Loucy (cell line): ENCODE data around the gene RCAN1.

ENCODE experiments used
- H2AFZ ChIP-seq: fragments of 200-600 bp; sonication (generic); 2 replicates; pipeline ENCODE4 v1.6.0; 2016; ENCODE audit warnings: antibody characterized with exemption, mild to moderate bottlenecking, low read length, moderate library complexity
- H3F3A ChIP-seq: fragments of 200-600 bp; 2 replicates; pipeline ENCODE4 v1.6.0; 2016; ENCODE audit warnings: antibody characterized with exemption, low read depth, mild to moderate bottlenecking
- H3K27me3 ChIP-seq: fragments of 200-600 bp; sonication (generic); 2 replicates; pipeline ENCODE4 v1.6.1; 2014; ENCODE audit warnings: low read length, mild to moderate bottlenecking; ENCODE audit not compliant: insufficient read depth, poor library complexity, severe bottlenecking
- H3K36me3 ChIP-seq: fragments of 200-600 bp; sonication (generic); 2 replicates; pipeline ENCODE4 v1.6.1; 2016; ENCODE audit warnings: low read length; ENCODE audit not compliant: insufficient read depth
- H3K4me1 ChIP-seq: fragments of 200-600 bp; sonication (generic); 2 replicates; pipeline ENCODE4 v1.5.1; 2014; ENCODE audit warnings: low read length, mild to moderate bottlenecking; ENCODE audit not compliant: insufficient read depth, poor library complexity, severe bottlenecking
- H3K4me2 ChIP-seq: fragments of 200-600 bp; sonication (generic); 2 replicates; pipeline ENCODE4 v1.6.0; 2014; ENCODE audit warnings: antibody characterized with exemption, low read length, low read depth, mild to moderate bottlenecking; ENCODE audit not compliant: poor library complexity, severe bottlenecking
- H3K4me3 ChIP-seq: fragments of 200-600 bp; sonication (generic); 2 replicates; pipeline ENCODE4 v1.5.1; 2014; ENCODE audit warnings: low read length, mild to moderate bottlenecking, mixed read lengths; ENCODE audit not compliant: poor library complexity, severe bottlenecking
- H3K79me2 ChIP-seq: fragments of 200-600 bp; sonication (generic); 2 replicates; pipeline ENCODE4 v1.6.1; 2014; ENCODE audit warnings: low read length; ENCODE audit not compliant: insufficient read depth
- H3K9ac ChIP-seq: fragments of 200-600 bp; sonication (generic); 2 replicates; pipeline ENCODE4 v1.6.0; 2014; ENCODE audit warnings: mild to moderate bottlenecking, low read depth, low read length, moderate library complexity; ENCODE audit not compliant: poor library complexity, severe bottlenecking
- H3K9me2 ChIP-seq: fragments of 200-600 bp; sonication (generic); replicated peaks from 2 replicates; pipeline ENCODE4 v1.6.1; 2016; ENCODE audit warnings: low read depth, low read length, mixed read lengths
- H3K9me3 ChIP-seq: fragments of 200-600 bp; sonication (generic); 2 replicates; pipeline ENCODE4 v1.6.1; 2014; ENCODE audit warnings: mild to moderate bottlenecking, antibody characterized with exemption, low read length, low read depth; ENCODE audit not compliant: insufficient read depth
- H4K20me1 ChIP-seq: fragments of 200-600 bp; sonication (generic); 2 replicates; pipeline ENCODE4 v1.6.0; 2014; ENCODE audit warnings: antibody characterized with exemption, low read length, mild to moderate bottlenecking; ENCODE audit not compliant: insufficient read depth, poor library complexity, severe bottlenecking
- CTCF ChIP-seq: fragments of 200-600 bp; sonication (generic); conservative IDR thresholded peaks from 2 replicates; pipeline ENCODE4 v1.5.1; 2014; ENCODE audit warnings: mild to moderate bottlenecking, antibody characterized with exemption, low read length
- EZH2phosphoT487 ChIP-seq: fragments of 200-600 bp; IDR thresholded peaks from 2 replicates; pipeline ENCODE4 v1.6.1; 2018; ENCODE audit warnings: antibody characterized with exemption, mild to moderate bottlenecking, moderate library complexity, borderline replicate concordance

Gene RCAN1

GRCh38 chr21:34509151-34509550, 105.8 kb downstream of the RCAN1 start:
- Histone ChIP-seq H3K36me3 (no peaks in the 10 kb centered on the region), H3K4me1 (no peaks in the 10 kb centered on the region)
- TF ChIP-seq EZH2phosphoT487 (no peak), CTCF (peak; percentile 45)

GRCh38 chr21:34504595-34504994, 110.3 kb downstream of the RCAN1 start:
- Histone ChIP-seq H3K4me1 (no peaks in the 10 kb centered on the region), H3K4me3 (no peak overlapping the region), H3K79me2 (no peaks in the 10 kb centered on the region), H4K20me1 (no peaks in the 10 kb centered on the region), H3K36me3 (no peaks in the 10 kb centered on the region), H2AFZ (no peak overlapping the region), H3K9me3 (no peaks in the 10 kb centered on the region), H3K9me2 (no peaks in the 10 kb centered on the region), H3F3A (no peaks in the 10 kb centered on the region), H3K4me2 (no peak overlapping the region), H3K9ac (no peak overlapping the region), H3K27me3 (no peaks in the 10 kb centered on the region)
- no peak for TF ChIP-seq EZH2phosphoT487
- TF ChIP-seq CTCF = no peak

More at GRCh38 chr21:34509151-34509550, 105.8 kb downstream of the RCAN1 start:
- no peaks in the 10 kb centered on the region for H3K9me3 ChIP-seq
- no peak overlapping the region for H3K4me2 ChIP-seq
- no peaks in the 10 kb centered on the region for H3K9me2 ChIP-seq
- H3K4me3 ChIP-seq = no peak overlapping the region
- no peaks in the 10 kb centered on the region for H3K79me2 ChIP-seq
- H3K9ac ChIP-seq = no peak overlapping the region
- no peaks in the 10 kb centered on the region for H3K27me3 ChIP-seq
- H4K20me1 ChIP-seq = no peaks in the 10 kb centered on the region
- no peak overlapping the region for H2AFZ ChIP-seq
- no peaks in the 10 kb centered on the region for H3F3A ChIP-seq

GRCh38 chr21:34502480-34503106, 112.3 kb downstream of the RCAN1 start:
- no peaks in the 10 kb centered on the region for H3K36me3 ChIP-seq
- no peaks in the 10 kb centered on the region for H4K20me1 ChIP-seq
- H3K9ac ChIP-seq = no peak overlapping the region
- no peak overlapping the region for H3K4me3 ChIP-seq
- no peaks in the 10 kb centered on the region for H3K9me2 ChIP-seq
- no peaks in the 10 kb centered on the region for H3K27me3 ChIP-seq
- TF ChIP-seq CTCF (no peak), EZH2phosphoT487 (no peak)
- no peak overlapping the region for H2AFZ ChIP-seq
- no peaks in the 10 kb centered on the region for H3K4me1 ChIP-seq
- no peak overlapping the region for H3K4me2 ChIP-seq
- H3K9me3 ChIP-seq = peaks cover 5% of the 10 kb centered on the region; the same call in 1 of the 2 replicates
- H3F3A ChIP-seq = no peaks in the 10 kb centered on the region
- no peaks in the 10 kb centered on the region for H3K79me2 ChIP-seq
